Measurements from ENCODE around the gene C10orf67.

C10orf67 gene

GRCh38 chr10:23186697-23187096, 157.9 kb downstream of the C10orf67 start:
- Histone ChIP-seq H3K36me3 (ENCODE audit: insufficient read depth, low read length) (no peaks in the 10 kb centered on the region), H3K9me3 (ENCODE audit: insufficient read depth, low read depth, low read length) (no peaks in the 10 kb centered on the region), H3K4me1 (ENCODE audit: insufficient read depth, low read length) (peaks cover 24% of the 10 kb centered on the region), H3K27me3 (ENCODE audit: insufficient read depth, low read length) (peaks cover 99% of the 10 kb centered on the region), H3K9ac (ENCODE audit: low read depth, low read length) (no peak overlapping the region), H3K27ac (ENCODE audit: low read depth, low read length) (no peak overlapping the region), H3K4me3 (ENCODE audit: low read length) (no peak overlapping the region)
- WGBS: 50% methylated on average over 5 of the region's 5 CpGs

GRCh38 chr10:23186178-23186577, 158.4 kb downstream of the C10orf67 start:
- no peaks in the 10 kb centered on the region for H3K36me3 ChIP-seq (ENCODE audit: insufficient read depth, low read length)
- no peak overlapping the region for H3K27ac ChIP-seq (ENCODE audit: low read depth, low read length)
- H3K4me1 ChIP-seq (ENCODE audit: insufficient read depth, low read length): peaks cover 23% of the 10 kb centered on the region
- H3K27me3 ChIP-seq (ENCODE audit: insufficient read depth, low read length): peaks cover 99% of the 10 kb centered on the region
- no peak overlapping the region for H3K4me3 ChIP-seq (ENCODE audit: low read length)
- H3K9ac ChIP-seq (ENCODE audit: low read depth, low read length): no peak overlapping the region
- WGBS: 73% methylated on average over 7 of the region's 7 CpGs
- no peaks in the 10 kb centered on the region for H3K9me3 ChIP-seq (ENCODE audit: insufficient read depth, low read depth, low read length)

- Histone ChIP-seq H3K9ac (ENCODE audit: low read depth, low read length) (no peak overlapping the region), H3K4me3 (ENCODE audit: low read length) (no peak overlapping the region), H3K36me3 (ENCODE audit: insufficient read depth, low read length) (no peaks in the 10 kb centered on the region), H3K4me1 (ENCODE audit: insufficient read depth, low read length) (peaks cover 8% of the 10 kb centered on the region), H3K9me3 (ENCODE audit: insufficient read depth, low read depth, low read length) (no peaks in the 10 kb centered on the region), H3K27me3 (ENCODE audit: insufficient read depth, low read length) (peaks cover 100% of the 10 kb centered on the region), H3K27ac (ENCODE audit: low read depth, low read length) (no peak overlapping the region)
- 40% methylated on average over 14 of the region's 14 CpGs for WGBS
Measured at GRCh38 chr10:23174977-23175512, 169.6 kb downstream of the C10orf67 start.

- WGBS: 1% methylated on average over 88 of the region's 88 CpGs
- Histone ChIP-seq H3K27me3 (ENCODE audit: insufficient read depth, low read length) (peaks cover 100% of the 10 kb centered on the region), H3K9me3 (ENCODE audit: insufficient read depth, low read depth, low read length) (no peaks in the 10 kb centered on the region), H3K4me1 (ENCODE audit: insufficient read depth, low read length) (peaks cover 8% of the 10 kb centered on the region), H3K9ac (ENCODE audit: low read depth, low read length) (no peak overlapping the region), H3K4me3 (ENCODE audit: low read length) (peak overlapping the region; percentile 37), H3K36me3 (ENCODE audit: insufficient read depth, low read length) (no peaks in the 10 kb centered on the region), H3K27ac (ENCODE audit: low read depth, low read length) (no peak overlapping the region)
Measured at GRCh38 chr10:23174074-23174976, 170.3 kb downstream of the C10orf67 start.

- no peaks in the 10 kb centered on the region for H3K36me3 ChIP-seq (ENCODE audit: insufficient read depth, low read length)
- peaks cover 100% of the 10 kb centered on the region for H3K27me3 ChIP-seq (ENCODE audit: insufficient read depth, low read length)
- H3K4me3 ChIP-seq (ENCODE audit: low read length): peak overlapping the region; percentile 37
- H3K4me1 ChIP-seq (ENCODE audit: insufficient read depth, low read length): peaks cover 8% of the 10 kb centered on the region
- no peaks in the 10 kb centered on the region for H3K9me3 ChIP-seq (ENCODE audit: insufficient read depth, low read depth, low read length)
- H3K27ac ChIP-seq (ENCODE audit: low read depth, low read length): no peak overlapping the region
- H3K9ac ChIP-seq (ENCODE audit: low read depth, low read length): no peak overlapping the region
- WGBS: under 1% methylated on average over 82 of the region's 82 CpGs
Measured at GRCh38 chr10:23173214-23174073, 171.2 kb downstream of the C10orf67 start.

GRCh38 chr10:23172429-23173213, 172.0 kb downstream of the C10orf67 start:
- Histone ChIP-seq H3K9ac (ENCODE audit: low read depth, low read length) (no peak overlapping the region), H3K27me3 (ENCODE audit: insufficient read depth, low read length) (peaks cover 100% of the 10 kb centered on the region), H3K9me3 (ENCODE audit: insufficient read depth, low read depth, low read length) (no peaks in the 10 kb centered on the region), H3K36me3 (ENCODE audit: insufficient read depth, low read length) (no peaks in the 10 kb centered on the region), H3K4me3 (ENCODE audit: low read length) (peak overlapping the region; percentile 37), H3K4me1 (ENCODE audit: insufficient read depth, low read length) (peaks cover 8% of the 10 kb centered on the region), H3K27ac (ENCODE audit: low read depth, low read length) (no peak overlapping the region)
- 2% methylated on average over 41 of the region's 41 CpGs for WGBS

GRCh38 chr10:23171232-23171876, 173.2 kb downstream of the C10orf67 start:
- Histone ChIP-seq H3K9me3 (ENCODE audit: insufficient read depth, low read depth, low read length) (no peaks in the 10 kb centered on the region), H3K27ac (ENCODE audit: low read depth, low read length) (no peak overlapping the region), H3K27me3 (ENCODE audit: insufficient read depth, low read length) (peaks cover 100% of the 10 kb centered on the region), H3K4me3 (ENCODE audit: low read length) (no peak overlapping the region), H3K9ac (ENCODE audit: low read depth, low read length) (no peak overlapping the region), H3K4me1 (ENCODE audit: insufficient read depth, low read length) (peaks cover 8% of the 10 kb centered on the region), H3K36me3 (ENCODE audit: insufficient read depth, low read length) (no peaks in the 10 kb centered on the region)
- whole genome bisulfite sequencing: 18% methylated on average over 25 of the region's 26 CpGs

- Histone ChIP-seq H3K4me1 (ENCODE audit: insufficient read depth, low read length) (0 out of 2 replicates have a peak, but pooled peaks cover 2% of the 10 kb centered on the region), H3K27me3 (ENCODE audit: insufficient read depth, low read length) (peaks cover 24% of the 10 kb centered on the region), H3K4me3 (ENCODE audit: low read length) (peak overlapping the region; percentile 43), H3K27ac (ENCODE audit: low read depth, low read length) (no peak overlapping the region), H3K36me3 (ENCODE audit: insufficient read depth, low read length) (no peaks in the 10 kb centered on the region), H3K9ac (ENCODE audit: low read depth, low read length) (no peak overlapping the region), H3K9me3 (ENCODE audit: insufficient read depth, low read depth, low read length) (no peaks in the 10 kb centered on the region)
- WGBS: 4% methylated on average over 5 of the region's 5 CpGs
Measured at GRCh38 chr10:23158370-23158769, 186.2 kb downstream of the C10orf67 start.

GRCh38 chr10:23157691-23158369, 186.8 kb downstream of the C10orf67 start:
- peak overlapping the region; percentile 43 for H3K4me3 ChIP-seq (ENCODE audit: low read length)
- H3K9ac ChIP-seq (ENCODE audit: low read depth, low read length): no peak overlapping the region
- no peaks in the 10 kb centered on the region for H3K36me3 ChIP-seq (ENCODE audit: insufficient read depth, low read length)
- no peak overlapping the region for H3K27ac ChIP-seq (ENCODE audit: low read depth, low read length)
- H3K27me3 ChIP-seq (ENCODE audit: insufficient read depth, low read length): peaks cover 21% of the 10 kb centered on the region
- H3K4me1 ChIP-seq (ENCODE audit: insufficient read depth, low read length): 0 out of 2 replicates have a peak, but pooled peaks cover 2% of the 10 kb centered on the region
- 59% methylated on average over 4 of the region's 12 CpGs for WGBS
- no peaks in the 10 kb centered on the region for H3K9me3 ChIP-seq (ENCODE audit: insufficient read depth, low read depth, low read length)

- no peak overlapping the region for H3K27ac ChIP-seq (ENCODE audit: low read depth, low read length)
- H3K9me3 ChIP-seq (ENCODE audit: insufficient read depth, low read depth, low read length): no peaks in the 10 kb centered on the region
- no peak overlapping the region for H3K9ac ChIP-seq (ENCODE audit: low read depth, low read length)
- 82% methylated on average over 14 of the region's 14 CpGs for WGBS
- H3K27me3 ChIP-seq (ENCODE audit: insufficient read depth, low read length): peaks cover 21% of the 10 kb centered on the region
- no peaks in the 10 kb centered on the region for H3K36me3 ChIP-seq (ENCODE audit: insufficient read depth, low read length)
- 0 out of 2 replicates have a peak, but pooled peaks cover 2% of the 10 kb centered on the region for H3K4me1 ChIP-seq (ENCODE audit: insufficient read depth, low read length)
- no peak overlapping the region for H3K4me3 ChIP-seq (ENCODE audit: low read length)
Measured at GRCh38 chr10:23157239-23157681, 187.3 kb downstream of the C10orf67 start.

All from HUES64 (cell line).